ENCODE data around the gene MAP4K5. TPM values are rescaled to one million over a fixed set of nuclear protein-coding genes. Genes with fewer than 3 reads are reported as not detected.

MAP4K5 gene
- total and polyA plus RNA-seq, 2 of the 4 experiments (the other 2 are of a cell fraction), result 33.1 to 46.1 TPM

DNA sequence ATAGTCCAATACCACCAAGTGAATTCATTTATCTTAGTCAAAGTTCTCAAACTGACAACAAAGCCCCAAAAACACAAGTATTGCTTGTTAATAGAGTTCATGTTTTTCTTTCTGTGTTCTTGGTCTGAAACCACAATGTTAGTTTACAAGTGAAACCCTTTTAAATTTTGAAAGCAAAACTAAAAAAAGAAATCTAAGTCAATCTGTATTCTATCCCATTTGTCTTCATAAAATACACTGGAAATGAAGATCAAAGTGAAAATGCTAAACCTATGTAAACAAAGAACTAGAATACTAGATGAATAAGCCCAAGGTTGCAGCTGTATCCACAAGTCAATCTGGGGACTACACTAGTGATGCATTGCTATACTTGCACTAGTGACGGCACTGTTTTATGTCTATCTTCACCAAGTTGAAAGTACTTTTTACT lies 10.4 kb downstream of the MAP4K5 start:
- BruUV-seq (replicated peaks), result no TSS peak
- 100% methylated on average over 1 of the region's 1 CpG; no CpG with 5 or more reads in 1 of the 2 experiments for WGBS, 2 experiments (ENCODE audit: extremely low coverage in 2 of 2, insufficient read length in 1 of 2)
- peaks cover 87% of the 10 kb centered on the region for H4K20me1 ChIP-seq (ENCODE audit: insufficient read depth, low read length)
- ATAC-seq (ENCODE audit: low read depth) (peak; percentile 12; the same call in 1 of the 2 replicates), DNase-seq (peak; percentile 62)
- POLR2A ChIA-PET (ENCODE audit: unreplicated experiment), result no interaction called here
- no peak overlapping the region for H4K8ac ChIP-seq (ENCODE audit: low read depth in 2 of 2, low read length in 2 of 2)
- H2BK120ac ChIP-seq (ENCODE audit: low read depth, low read length), result no peak overlapping the region
- H3K4ac ChIP-seq (ENCODE audit: low read depth, low read length), result no peak overlapping the region
- H2AK5ac ChIP-seq (ENCODE audit: low read depth, low read length), result no peak overlapping the region
- H3K18ac ChIP-seq (ENCODE audit: low read depth, low read length), result no peak overlapping the region
- H2BK15ac ChIP-seq (ENCODE audit: low read depth, low read length), result no peak overlapping the region
- intact Hi-C loops (cut with micrococcal nuclease) (loop anchor here (10.0 kb wide), 1 partner anchor 67 kb away; no protein-coding TSS in a partner anchor), dilution Hi-C loops (cut with HindIII; ENCODE audit: low sequenced_read_pairs, unreplicated experiment) (no loop called here), in situ Hi-C loops (cut with MboI; ENCODE audit: low sequenced_read_pairs) (loop anchor here (10.0 kb wide), 1 partner anchor 657 kb away; no protein-coding TSS in a partner anchor)
- H3K9me1 ChIP-seq (ENCODE audit: insufficient read depth, low read length), result peaks cover 7% of the 10 kb centered on the region
- no peak overlapping the region for H2BK20ac ChIP-seq (ENCODE audit: low read depth, low read length)
- CTCF ChIA-PET, result no interaction called here
- H3K4me1 ChIP-seq (ENCODE audit: control insufficient read depth, insufficient read depth, low read length), result peaks cover 12% of the 10 kb centered on the region; the same call in 1 of the 2 replicates
- H3K4me2 ChIP-seq (ENCODE audit: low read depth, low read length), result peak overlapping the region; percentile 72; the same call in 1 of the 2 replicates
- H3K56ac ChIP-seq (ENCODE audit: extremely low read depth, insufficient read depth, low read length), result no peak overlapping the region
- no peak overlapping the region for H4K91ac ChIP-seq (ENCODE audit: insufficient read depth, low read depth, low read length)
- no peaks in the 10 kb centered on the region for H3K9me3 ChIP-seq (ENCODE audit: control insufficient read depth, insufficient read depth, low read length)
- peak overlapping the region; percentile 28 for H2BK5ac ChIP-seq (ENCODE audit: low read depth, low read length, poor library complexity, severe bottlenecking)
- H3K9ac ChIP-seq (ENCODE audit: low read depth, low read length), result no peak overlapping the region
- H3K79me1 ChIP-seq (ENCODE audit: low read depth in 1 of 2, low read length in 2 of 2), result peaks cover 7 to 62% of the 10 kb centered on the region in 2 experiments; a peak in 2 of 4 replicates
- no peak overlapping the region for H2AFZ ChIP-seq (replicated peaks; ENCODE audit: low read length, poor library complexity)
- no peak overlapping the region for H3K4me3 ChIP-seq (ENCODE audit: insufficient read depth, low read depth, low read length)
- H4K5ac ChIP-seq (ENCODE audit: low read depth, low read length), result no peak overlapping the region
- peaks cover 9% of the 10 kb centered on the region for H3K36me3 ChIP-seq (ENCODE audit: control insufficient read depth, insufficient read depth, low read length)
- no peaks in the 10 kb centered on the region for H3K27me3 ChIP-seq (ENCODE audit: control insufficient read depth, insufficient read depth, low read length)
- H3K14ac ChIP-seq (replicated peaks; ENCODE audit: low read depth, low read length), result no peak overlapping the region
- H3K27ac ChIP-seq (ENCODE audit: insufficient read depth, low read length), result no peak overlapping the region
- H2AK9ac ChIP-seq (replicated peaks; ENCODE audit: low read depth, low read length, poor library complexity), result no peak overlapping the region
- TF ChIP-seq RFX5 (IDR thresholded peaks at IDR 0.05; ENCODE audit: low read depth, low read length) (no peak), NFE2L2 (IDR thresholded peaks at IDR 0.05; ENCODE audit: low read depth, low read length) (no peak), BHLHE40 (IDR thresholded peaks at IDR 0.05; ENCODE audit: low read depth, low read length) (no peak), SMC3 (IDR thresholded peaks at IDR 0.05; ENCODE audit: low read depth, low read length) (no peak), RCOR1 (IDR thresholded peaks at IDR 0.05; ENCODE audit: insufficient replicate concordance, low read length) (no peak), MXI1 (IDR thresholded peaks at IDR 0.05; ENCODE audit: borderline replicate concordance, low read depth, low read length) (no peak), CTCF (conservative IDR thresholded peaks at IDR 0.05; ENCODE audit: low read depth, low read length) (no peak), MAFK (IDR thresholded peaks at IDR 0.05; ENCODE audit: low read depth, low read length) (no peak), POLR2A (IDR thresholded peaks at IDR 0.05; ENCODE audit: low read depth, low read length) (no peak), MAZ (IDR thresholded peaks at IDR 0.05; ENCODE audit: borderline replicate concordance, low read depth, low read length) (no peak), CHD1 (IDR thresholded peaks at IDR 0.05; ENCODE audit: low read depth, low read length) (no peak), RAD21 (IDR thresholded peaks at IDR 0.05; ENCODE audit: low read length) (no peak), CEBPB (IDR thresholded peaks at IDR 0.05; ENCODE audit: low read depth, low read length) (no peak), FOS (IDR thresholded peaks at IDR 0.05; ENCODE audit: low read depth, low read length) (no peak)
- TF ChIP-seq, protein P1, sequence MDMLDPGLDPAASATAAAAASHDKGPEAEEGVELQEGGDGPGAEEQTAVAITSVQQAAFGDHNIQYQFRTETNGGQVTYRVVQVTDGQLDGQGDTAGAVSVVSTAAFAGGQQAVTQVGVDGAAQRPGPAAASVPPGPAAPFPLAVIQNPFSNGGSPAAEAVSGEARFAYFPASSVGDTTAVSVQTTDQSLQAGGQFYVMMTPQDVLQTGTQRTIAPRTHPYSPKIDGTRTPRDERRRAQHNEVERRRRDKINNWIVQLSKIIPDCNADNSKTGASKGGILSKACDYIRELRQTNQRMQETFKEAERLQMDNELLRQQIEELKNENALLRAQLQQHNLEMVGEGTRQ (IDR thresholded peaks at IDR 0.05; ENCODE audit: low read depth, low read length), result no peak
- TF ChIP-seq, protein P2, sequence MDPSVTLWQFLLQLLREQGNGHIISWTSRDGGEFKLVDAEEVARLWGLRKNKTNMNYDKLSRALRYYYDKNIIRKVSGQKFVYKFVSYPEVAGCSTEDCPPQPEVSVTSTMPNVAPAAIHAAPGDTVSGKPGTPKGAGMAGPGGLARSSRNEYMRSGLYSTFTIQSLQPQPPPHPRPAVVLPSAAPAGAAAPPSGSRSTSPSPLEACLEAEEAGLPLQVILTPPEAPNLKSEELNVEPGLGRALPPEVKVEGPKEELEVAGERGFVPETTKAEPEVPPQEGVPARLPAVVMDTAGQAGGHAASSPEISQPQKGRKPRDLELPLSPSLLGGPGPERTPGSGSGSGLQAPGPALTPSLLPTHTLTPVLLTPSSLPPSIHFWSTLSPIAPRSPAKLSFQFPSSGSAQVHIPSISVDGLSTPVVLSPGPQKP (IDR thresholded peaks at IDR 0.05; ENCODE audit: borderline replicate concordance, low read depth, low read length), result no peak
- H3K23ac ChIP-seq (ENCODE audit: low read depth, low read length), result no peak overlapping the region

Measured in IMR-90 (cell line).